ENCODE measurements around the gene CDH5. TPM values are rescaled to one million over a fixed set of nuclear protein-coding genes. Genes with fewer than 3 reads are reported as not detected.

The CDH5 gene
- total and polyA plus RNA-seq, 8 donors = 3.4 to 10.2 (median 5.4) TPM

DNA sequence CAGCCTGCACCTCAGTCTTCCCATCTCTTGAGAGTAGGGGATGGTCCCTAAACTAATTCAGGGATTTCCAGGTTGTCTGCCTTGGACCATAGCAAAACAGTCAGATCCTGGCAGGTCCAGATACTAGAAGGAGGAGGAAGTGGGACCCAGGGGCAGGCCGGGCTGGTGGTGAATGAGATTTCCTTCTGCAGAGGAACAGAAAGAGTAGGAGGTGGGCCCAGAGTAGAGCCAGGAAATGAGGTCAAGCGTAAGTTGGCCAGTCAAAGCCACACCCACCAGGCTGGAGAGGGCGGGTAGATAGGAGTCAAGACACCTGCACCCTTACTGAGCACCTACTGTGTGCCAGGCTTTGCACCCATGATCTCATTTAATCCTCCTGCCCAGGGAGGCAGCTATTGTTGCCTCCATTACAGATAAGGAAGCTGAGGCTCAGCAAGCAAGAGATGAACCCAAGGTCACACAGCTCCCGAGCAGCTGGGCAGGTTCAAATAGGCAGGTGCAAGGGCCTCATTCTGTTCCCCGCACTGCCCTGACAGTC, 2.6 kb downstream of the CDH5 start:
- FAIRE-seq (no peak), ATAC-seq (peak in 1 of 4 donors; percentile 41), DNase-seq (peak in 1 of 6 donors; percentile 26)
- Histone ChIP-seq H3K27me3 (no peaks in the 10 kb centered on the region), H3K36me3 (no peaks in the 10 kb centered on the region), H3K9me3 (no peaks in the 10 kb centered on the region), H3K4me1 (no peaks in the 10 kb centered on the region), H3K4me3 (no peak overlapping the region), H3K27ac (no peak overlapping the region)
- WGBS, 2 donors = 66 to 75% methylated on average over 5 of the region's 5 CpGs
- TF ChIP-seq, protein P1, sequence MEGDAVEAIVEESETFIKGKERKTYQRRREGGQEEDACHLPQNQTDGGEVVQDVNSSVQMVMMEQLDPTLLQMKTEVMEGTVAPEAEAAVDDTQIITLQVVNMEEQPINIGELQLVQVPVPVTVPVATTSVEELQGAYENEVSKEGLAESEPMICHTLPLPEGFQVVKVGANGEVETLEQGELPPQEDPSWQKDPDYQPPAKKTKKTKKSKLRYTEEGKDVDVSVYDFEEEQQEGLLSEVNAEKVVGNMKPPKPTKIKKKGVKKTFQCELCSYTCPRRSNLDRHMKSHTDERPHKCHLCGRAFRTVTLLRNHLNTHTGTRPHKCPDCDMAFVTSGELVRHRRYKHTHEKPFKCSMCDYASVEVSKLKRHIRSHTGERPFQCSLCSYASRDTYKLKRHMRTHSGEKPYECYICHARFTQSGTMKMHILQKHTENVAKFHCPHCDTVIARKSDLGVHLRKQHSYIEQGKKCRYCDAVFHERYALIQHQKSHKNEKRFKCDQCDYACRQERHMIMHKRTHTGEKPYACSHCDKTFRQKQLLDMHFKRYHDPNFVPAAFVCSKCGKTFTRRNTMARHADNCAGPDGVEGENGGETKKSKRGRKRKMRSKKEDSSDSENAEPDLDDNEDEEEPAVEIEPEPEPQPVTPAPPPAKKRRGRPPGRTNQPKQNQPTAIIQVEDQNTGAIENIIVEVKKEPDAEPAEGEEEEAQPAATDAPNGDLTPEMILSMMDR (IDR thresholded peaks at IDR 0.05) = no peak
- intact Hi-C loops (cut with DNase I) = no loop called here

DNA sequence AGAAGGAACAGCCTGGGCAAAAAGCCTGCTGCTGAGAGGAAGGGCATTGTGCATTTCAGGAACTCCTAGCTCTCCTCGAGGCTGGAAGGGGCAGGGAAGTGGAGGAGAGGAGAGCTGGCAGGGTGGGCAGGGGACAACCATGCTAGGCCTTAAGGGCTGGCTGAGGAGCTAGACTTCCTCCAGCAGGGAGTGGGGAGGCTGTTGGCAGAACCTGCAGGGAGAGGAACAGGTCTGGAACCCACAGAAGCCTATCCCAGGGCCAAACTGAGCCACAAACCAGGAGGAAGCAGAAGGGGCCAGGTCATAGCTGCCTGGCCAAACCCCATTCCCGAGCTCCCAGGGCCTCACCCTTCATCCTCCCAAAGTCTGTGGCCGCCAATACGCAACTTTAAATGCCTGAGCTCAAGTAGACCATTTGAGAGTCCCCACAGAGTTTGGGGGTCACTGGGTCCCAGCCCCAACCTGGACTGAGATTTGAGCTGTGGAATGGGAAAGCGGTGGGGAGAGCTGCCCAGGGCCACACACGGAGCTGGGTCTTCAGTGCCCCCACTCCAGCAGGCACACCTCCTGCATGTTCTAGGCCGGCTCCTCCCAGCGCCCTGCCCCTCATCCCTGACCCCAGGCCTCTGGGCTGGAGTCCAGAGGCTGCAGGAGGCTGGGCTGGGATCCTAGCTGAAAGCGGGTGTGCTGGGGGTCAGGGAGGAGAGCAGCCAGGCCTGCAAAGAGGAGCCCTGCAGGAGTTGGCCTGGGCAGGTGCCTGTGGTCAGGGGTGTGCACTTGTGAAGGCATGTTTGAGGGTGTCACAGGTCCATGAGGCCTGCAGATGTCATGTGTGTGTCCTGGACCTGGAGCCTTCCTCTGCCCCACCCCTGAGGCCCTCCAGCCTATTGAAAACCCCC, 4.5 kb downstream of the CDH5 start:
- Histone ChIP-seq H3K27me3 (no peaks in the 10 kb centered on the region), H3K4me1 (no peaks in the 10 kb centered on the region), H3K4me3 (no peak overlapping the region), H3K9me3 (no peaks in the 10 kb centered on the region), H3K27ac (no peak overlapping the region), H3K36me3 (no peaks in the 10 kb centered on the region)
- ATAC-seq (no peak), FAIRE-seq (no peak), DNase-seq (no peak)
- whole genome bisulfite sequencing, 2 donors = 73 to 77% methylated on average over 9 of the region's 9 CpGs
- intact Hi-C loops (cut with DNase I) = no loop called here
- TF ChIP-seq, protein P1 (IDR thresholded peaks at IDR 0.05) = no peak

DNA sequence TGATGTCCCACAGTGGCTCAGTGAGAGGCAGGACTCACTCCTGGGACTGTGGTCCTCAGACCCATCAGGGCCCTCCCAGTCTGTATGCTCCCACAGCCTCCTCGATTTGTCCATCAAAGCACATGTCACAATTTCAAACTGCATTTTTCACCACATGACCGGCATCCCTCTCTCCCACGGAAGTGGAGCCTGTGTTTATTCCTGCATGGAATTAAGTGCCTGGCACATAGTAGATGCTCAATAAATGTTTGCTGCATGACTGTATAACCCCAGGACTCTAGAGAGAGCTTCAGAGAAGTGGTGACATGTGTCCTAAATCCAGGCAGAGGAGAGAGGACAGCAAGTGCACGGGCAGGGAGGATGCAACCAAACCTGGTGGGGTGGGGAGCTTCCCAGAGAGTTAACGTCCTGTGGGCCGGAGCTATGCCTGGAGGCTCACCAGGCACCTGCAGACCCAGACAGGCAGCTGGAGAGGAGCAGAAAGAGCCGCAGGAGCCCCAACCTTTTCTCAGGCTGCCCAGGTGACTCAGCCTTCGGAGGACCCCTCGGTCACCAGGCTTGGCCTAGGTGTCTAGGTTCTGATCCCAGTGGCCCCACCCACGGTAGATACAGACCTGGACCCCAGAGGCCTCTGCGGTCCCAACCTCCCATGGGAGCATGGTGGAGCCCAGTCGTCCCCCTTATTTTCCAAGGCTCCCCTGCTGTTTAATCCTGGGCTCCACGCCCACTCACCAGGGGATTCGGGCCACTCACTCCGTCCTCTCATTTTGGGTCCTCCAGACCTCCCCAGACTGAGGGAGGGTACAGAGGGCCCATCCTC, 5.8 kb downstream of the CDH5 start:
- FAIRE-seq = no peak

DNA sequence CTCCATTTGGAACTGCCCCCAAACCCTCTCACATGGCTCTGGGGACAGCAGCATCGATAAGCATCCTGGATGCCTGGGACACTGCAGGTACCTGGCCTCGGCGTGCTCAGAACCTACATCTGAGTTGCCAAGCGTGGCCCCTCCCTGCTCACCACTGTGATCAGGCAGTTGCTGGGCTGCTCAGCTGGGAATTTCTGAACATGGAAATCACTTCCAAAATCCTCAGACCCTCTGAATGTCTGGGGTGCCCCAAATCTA, 6.3 kb downstream of the CDH5 start:
- H3K27me3 ChIP-seq = no peaks in the 10 kb centered on the region
- DNase-seq (no peak), ATAC-seq (no peak), FAIRE-seq (no peak)
- H3K4me1 ChIP-seq = no peaks in the 10 kb centered on the region
- no peak overlapping the region for H3K4me3 ChIP-seq
- no peaks in the 10 kb centered on the region for H3K36me3 ChIP-seq
- no peaks in the 10 kb centered on the region for H3K9me3 ChIP-seq
- no peak overlapping the region for H3K27ac ChIP-seq
- intact Hi-C loops (cut with DNase I) = no loop called here
- TF ChIP-seq, protein P1 (IDR thresholded peaks at IDR 0.05) = no peak
- 77 to 85% methylated on average over 4 of the region's 4 CpGs for WGBS, 2 donors

More for the DNA sequence above, 5.8 kb downstream of the CDH5 start:
- Histone ChIP-seq H3K9me3 (no peaks in the 10 kb centered on the region), H3K4me3 (no peak overlapping the region), H3K27ac (no peak overlapping the region), H3K27me3 (no peaks in the 10 kb centered on the region), H3K36me3 (no peaks in the 10 kb centered on the region), H3K4me1 (no peaks in the 10 kb centered on the region)
- 72 to 73% methylated on average over 14 to 15 of the region's 15 CpGs for WGBS, 2 donors
- ATAC-seq (no peak), DNase-seq (no peak)
- TF ChIP-seq, protein P1 (IDR thresholded peaks at IDR 0.05) = no peak
- intact Hi-C loops (cut with DNase I) = no loop called here
